MCF 10A (cell line): ENCODE measurements around the gene CLSTN2. TPM values are rescaled to one million over a fixed set of nuclear protein-coding genes. Genes with fewer than 3 reads are reported as not detected.

Experiments
- BruUV-seq: library from RNA; stranded (reverse); fragments of 400-500 nt; replicated peaks from 2 replicates; lab custom pipeline; 2021; lab: Mats Ljungman, UMichigan
- CTCF ChIA-PET: fragments of 300-600 bp; sonication (Branson Sonifier 250); formaldehyde crosslinking; extraction: SDS; loops from one replicate; lab custom pipeline; 2021; ENCODE audit warnings: antibody characterized with exemption, inconsistent platforms; lab: Yijun Ruan, JAX
- POLR2A ChIA-PET: fragments of 300-600, 350-650 bp; sonication (Branson Sonifier 250); formaldehyde crosslinking; extraction: SDS; loops from one replicate; lab custom pipeline; 2020; ENCODE audit warnings: antibody characterized with exemption, inconsistent platforms; lab: Yijun Ruan, JAX
- DNase-seq: peaks from one replicate; pipeline ENCODE4 v3.0.0-alpha.2; 2018; ENCODE audit not compliant: unreplicated experiment
- H3K27ac Mint-ChIP-seq: one replicate; pipeline ENCODE4 v1.8.0; 2022; ENCODE audit warnings: mild to moderate bottlenecking, low read depth, mixed read lengths; ENCODE audit not compliant: unreplicated experiment
- H3K27me3 Mint-ChIP-seq: one replicate; pipeline ENCODE4 v1.8.0; 2022; ENCODE audit warnings: mixed read lengths; ENCODE audit not compliant: insufficient read depth, unreplicated experiment
- H3K36me3 Mint-ChIP-seq: one replicate; pipeline ENCODE4 v1.8.0; 2022; ENCODE audit warnings: mild to moderate bottlenecking, moderate library complexity, mixed read lengths; ENCODE audit not compliant: insufficient read depth, unreplicated experiment
- H3K4me1 Mint-ChIP-seq: one replicate; pipeline ENCODE4 v1.8.0; 2022; ENCODE audit warnings: mixed read lengths; ENCODE audit not compliant: insufficient read depth, unreplicated experiment
- H3K4me3 Mint-ChIP-seq: one replicate; pipeline ENCODE4 v1.8.0; 2022; ENCODE audit warnings: mild to moderate bottlenecking, moderate library complexity, mixed read lengths; ENCODE audit not compliant: unreplicated experiment
- H3K9me3 Mint-ChIP-seq: one replicate; pipeline ENCODE4 v1.8.0; 2022; ENCODE audit warnings: mixed read lengths; ENCODE audit not compliant: unreplicated experiment
- CTCF ChIP-seq: fragments of 200-600 bp; IDR thresholded peaks from one replicate; pipeline ENCODE4 v1.8.0; 2022; ENCODE audit warnings: antibody characterized with exemption, mild to moderate bottlenecking; ENCODE audit not compliant: unreplicated experiment
- intact Hi-C: fragments of 100-400 bp; cut with micrococcal nuclease; formaldehyde crosslinking; loops from 2 replicates; pipeline ENCODE4 v1.14.1; 2022
- total RNA-seq: library from RNA; stranded (reverse); gene quantifications from 2 replicates; pipeline ENCODE4 v1.2.3, GENCODE V29; 2022

CLSTN2 gene
- total RNA-seq, 1 experiment from 2014 or later, result not detected

- Mint-ChIP-seq H3K27me3 (no peaks in the 10 kb centered on the region), H3K36me3 (no peaks in the 10 kb centered on the region), H3K9me3 (no peaks in the 10 kb centered on the region), H3K4me1 (no peaks in the 10 kb centered on the region), H3K4me3 (no peak overlapping the region), H3K27ac (no peak overlapping the region)
- CTCF ChIA-PET, result interaction anchor here (0.6 kb wide), 1 partner anchor 436 kb away, joined by 3 read pairs; no protein-coding TSS in a partner anchor
- intact Hi-C loops, result no loop called here
- TF ChIP-seq CTCF, result no peak
- POLR2A ChIA-PET, result no interaction called here
- BruUV-seq, result no TSS peak
- DNase-seq, result no peak
These were observed 520.7 kb downstream of the CLSTN2 start for GRCh38 chr3:140455521-140456214.

GRCh38 chr3:140456974-140457373 lies 522.0 kb downstream of the CLSTN2 start:
- no peak overlapping the region for H3K27ac Mint-ChIP-seq
- no peak for DNase-seq
- ChIA-PET CTCF (no interaction called here), POLR2A (no interaction called here)
- H3K27me3 Mint-ChIP-seq, result no peaks in the 10 kb centered on the region
- no peaks in the 10 kb centered on the region for H3K9me3 Mint-ChIP-seq
- H3K4me3 Mint-ChIP-seq, result no peak overlapping the region
- intact Hi-C loops, result no loop called here
- BruUV-seq, result no TSS peak
- TF ChIP-seq CTCF, result no peak
- H3K4me1 Mint-ChIP-seq, result no peaks in the 10 kb centered on the region
- H3K36me3 Mint-ChIP-seq, result no peaks in the 10 kb centered on the region

- Mint-ChIP-seq H3K27ac (no peak overlapping the region), H3K27me3 (no peaks in the 10 kb centered on the region), H3K36me3 (no peaks in the 10 kb centered on the region), H3K4me1 (no peaks in the 10 kb centered on the region), H3K9me3 (no peaks in the 10 kb centered on the region), H3K4me3 (no peak overlapping the region)
- BruUV-seq, result no TSS peak
- no peak for TF ChIP-seq CTCF
- ChIA-PET POLR2A (no interaction called here), CTCF (no interaction called here)
- DNase-seq, result no peak
- intact Hi-C loops, result no loop called here
These were observed 524.5 kb downstream of the CLSTN2 start for GRCh38 chr3:140459462-140459861.

GRCh38 chr3:140461250-140461649 lies 526.3 kb downstream of the CLSTN2 start:
- Mint-ChIP-seq H3K27me3 (no peaks in the 10 kb centered on the region), H3K36me3 (no peaks in the 10 kb centered on the region), H3K4me1 (no peaks in the 10 kb centered on the region), H3K9me3 (no peaks in the 10 kb centered on the region), H3K27ac (no peak overlapping the region), H3K4me3 (no peak overlapping the region)
- ChIA-PET POLR2A (interaction anchor here (0.9 kb wide), 1 partner anchor 12 kb away, joined by 4 read pairs; no protein-coding TSS in a partner anchor), CTCF (interaction anchor here (1.0 kb wide), 1 partner anchor 37 kb away, joined by 4 read pairs; no protein-coding TSS in a partner anchor)
- BruUV-seq, result no TSS peak
- intact Hi-C loops, result no loop called here
- DNase-seq, result no peak
- no peak for TF ChIP-seq CTCF
